ENCODE results near the gene PALLD.
"Not testable (repeated sequence)": the region's sequence is repeated elsewhere in the genome, so short reads cannot be mapped to it uniquely, and the experiment has no call there.

The PALLD gene

GRCh38 chr4:168724686-168725411 is 228.0 kb downstream of the PALLD start:
- DNase-seq (ENCODE audit: low read depth), result peak; percentile 37
- no peak for TF ChIP-seq CTCF (IDR thresholded peaks at IDR 0.05; ENCODE audit: control insufficient read depth, insufficient read depth, low read depth, low read length, missing control alignments)
- no peak overlapping the region for H3K4me3 ChIP-seq (ENCODE audit: control insufficient read depth, low read depth, low read length)

GRCh38 chr4:168725930-168726329 is 229.1 kb downstream of the PALLD start:
- TF ChIP-seq CTCF (IDR thresholded peaks at IDR 0.05; ENCODE audit: control insufficient read depth, insufficient read depth, low read depth, low read length, missing control alignments), result no peak
- no peak overlapping the region for H3K4me3 ChIP-seq (ENCODE audit: control insufficient read depth, low read depth, low read length)
- no peak for DNase-seq (ENCODE audit: low read depth)

- DNase-seq (ENCODE audit: low read depth); H3K4me3 ChIP-seq (ENCODE audit: control insufficient read depth, low read depth, low read length): not testable (repeated sequence)
Observed at GRCh38 chr4:168727181-168727580, 230.3 kb downstream of the PALLD start.

- no peak for TF ChIP-seq CTCF (IDR thresholded peaks at IDR 0.05; ENCODE audit: control insufficient read depth, insufficient read depth, low read depth, low read length, missing control alignments)
- peak; percentile 37 for DNase-seq (ENCODE audit: low read depth)
- no peak overlapping the region for H3K4me3 ChIP-seq (ENCODE audit: control insufficient read depth, low read depth, low read length)
Observed at GRCh38 chr4:168731006-168731636, 234.3 kb downstream of the PALLD start.

- TF ChIP-seq CTCF (IDR thresholded peaks at IDR 0.05; ENCODE audit: control insufficient read depth, insufficient read depth, low read depth, low read length, missing control alignments), result no peak
- no peak overlapping the region for H3K4me3 ChIP-seq (ENCODE audit: control insufficient read depth, low read depth, low read length)
- DNase-seq (ENCODE audit: low read depth), result no peak
Observed at GRCh38 chr4:168731706-168732414, 235.0 kb downstream of the PALLD start.

GRCh38 chr4:168732714-168733113 is 235.9 kb downstream of the PALLD start:
- H3K4me3 ChIP-seq (ENCODE audit: control insufficient read depth, low read depth, low read length), result no peak overlapping the region
- DNase-seq (ENCODE audit: low read depth), result no peak
- TF ChIP-seq CTCF (IDR thresholded peaks at IDR 0.05; ENCODE audit: control insufficient read depth, insufficient read depth, low read depth, low read length, missing control alignments), result no peak
